ENCODE measurements around the gene IRF2.

Gene IRF2

GRCh38 chr4:184428787-184429186 is 45.6 kb downstream of the IRF2 start:
- in situ Hi-C loops (cut with MboI; ENCODE audit: low sequenced_read_pairs, unreplicated experiment) = no loop called here
- TF ChIP-seq CTCF (IDR thresholded peaks at IDR 0.05; ENCODE audit: borderline replicate concordance, control extremely low read depth, extremely low read depth, insufficient read depth, missing control alignments) = no peak
- no peak for DNase-seq (ENCODE audit: low spot score)

GRCh38 chr4:184427687-184428086 is 46.7 kb downstream of the IRF2 start:
- TF ChIP-seq CTCF (IDR thresholded peaks at IDR 0.05; ENCODE audit: borderline replicate concordance, control extremely low read depth, extremely low read depth, insufficient read depth, missing control alignments) = no peak
- DNase-seq (ENCODE audit: low spot score) = no peak
- in situ Hi-C loops (cut with MboI; ENCODE audit: low sequenced_read_pairs, unreplicated experiment) = no loop called here

GRCh38 chr4:184427093-184427492 is 47.3 kb downstream of the IRF2 start:
- TF ChIP-seq CTCF (IDR thresholded peaks at IDR 0.05; ENCODE audit: borderline replicate concordance, control extremely low read depth, extremely low read depth, insufficient read depth, missing control alignments) = no peak
- no peak for DNase-seq (ENCODE audit: low spot score)
- in situ Hi-C loops (cut with MboI; ENCODE audit: low sequenced_read_pairs, unreplicated experiment) = no loop called here

GRCh38 chr4:184424993-184425758 is 49.2 kb downstream of the IRF2 start:
- in situ Hi-C loops (cut with MboI; ENCODE audit: low sequenced_read_pairs, unreplicated experiment) = loop anchor here (25.0 kb wide), 1 partner anchor 112 kb away; no protein-coding TSS in a partner anchor
- no peak for DNase-seq (ENCODE audit: low spot score)
- TF ChIP-seq CTCF (IDR thresholded peaks at IDR 0.05; ENCODE audit: borderline replicate concordance, control extremely low read depth, extremely low read depth, insufficient read depth, missing control alignments) = no peak

GRCh38 chr4:184424279-184424678 is 50.1 kb downstream of the IRF2 start:
- no peak for TF ChIP-seq CTCF (IDR thresholded peaks at IDR 0.05; ENCODE audit: borderline replicate concordance, control extremely low read depth, extremely low read depth, insufficient read depth, missing control alignments)
- in situ Hi-C loops (cut with MboI; ENCODE audit: low sequenced_read_pairs, unreplicated experiment) = loop anchor here (25.0 kb wide), 1 partner anchor 113 kb away; no protein-coding TSS in a partner anchor
- no peak for DNase-seq (ENCODE audit: low spot score)

GRCh38 chr4:184423003-184423686 is 51.2 kb downstream of the IRF2 start:
- no peak for DNase-seq (ENCODE audit: low spot score)
- in situ Hi-C loops (cut with MboI; ENCODE audit: low sequenced_read_pairs, unreplicated experiment) = loop anchor here (25.0 kb wide), 1 partner anchor 114 kb away; no protein-coding TSS in a partner anchor
- TF ChIP-seq CTCF (IDR thresholded peaks at IDR 0.05; ENCODE audit: borderline replicate concordance, control extremely low read depth, extremely low read depth, insufficient read depth, missing control alignments) = no peak

Measured in GM13976 (cell line).